Measurements from ENCODE around the gene CKAP2L.

DNA sequence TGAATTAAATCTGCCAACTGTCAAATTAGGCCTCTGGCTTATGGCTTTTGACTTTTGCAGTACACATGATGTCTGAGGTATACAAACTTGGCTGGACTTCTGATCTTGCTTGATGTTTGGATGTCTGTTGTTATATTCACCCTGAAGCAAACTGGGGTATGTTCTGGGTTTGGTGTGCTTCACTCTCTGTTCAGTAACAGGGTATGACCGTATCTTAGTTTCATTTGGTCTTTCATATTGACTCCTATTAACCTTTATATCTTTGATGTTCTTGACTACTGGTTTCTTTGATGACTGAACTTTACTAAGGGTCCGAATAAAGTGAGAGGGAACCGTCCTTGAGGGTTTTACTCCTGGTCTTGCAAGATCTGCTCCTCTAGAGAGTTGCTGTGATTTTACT, 8.2 kb downstream of the CKAP2L start:
- TF ChIP-seq, protein P1, sequence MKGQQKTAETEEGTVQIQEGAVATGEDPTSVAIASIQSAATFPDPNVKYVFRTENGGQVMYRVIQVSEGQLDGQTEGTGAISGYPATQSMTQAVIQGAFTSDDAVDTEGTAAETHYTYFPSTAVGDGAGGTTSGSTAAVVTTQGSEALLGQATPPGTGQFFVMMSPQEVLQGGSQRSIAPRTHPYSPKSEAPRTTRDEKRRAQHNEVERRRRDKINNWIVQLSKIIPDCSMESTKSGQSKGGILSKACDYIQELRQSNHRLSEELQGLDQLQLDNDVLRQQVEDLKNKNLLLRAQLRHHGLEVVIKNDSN (IDR thresholded peaks at IDR 0.05), result no peak
- no peak for TF ChIP-seq RAD21 (IDR thresholded peaks at IDR 0.05; ENCODE audit: low read depth)
